AG09319 (cell line): ENCODE results near the gene LSAMP.

Source experiments
- DNase-seq: peaks from one replicate; pipeline ENCODE4 v3.0.0-alpha.2; 2010; ENCODE audit warnings: low read depth; ENCODE audit errors: extremely low read depth
- CTCF ChIP-seq: IDR thresholded peaks from 2 replicates; pipeline ENCODE4 v1.5.1; 2011; ENCODE audit warnings: low read depth, mild to moderate bottlenecking, inconsistent platforms, low read length, moderate library complexity

LSAMP gene

GRCh38 chr3:116048991-116049390 is 396.3 kb downstream of the LSAMP start:
- TF ChIP-seq CTCF: no peak
- no peak for DNase-seq

GRCh38 chr3:116046350-116046749 is 398.9 kb downstream of the LSAMP start:
- no peak for TF ChIP-seq CTCF
- DNase-seq: no peak

GRCh38 chr3:116045314-116045713 is 400.0 kb downstream of the LSAMP start:
- TF ChIP-seq CTCF: no peak
- DNase-seq: no peak

- no peak for DNase-seq
- no peak for TF ChIP-seq CTCF
Observed at GRCh38 chr3:116040152-116040551, 405.1 kb downstream of the LSAMP start.

- DNase-seq: no peak
- no peak for TF ChIP-seq CTCF
Observed at GRCh38 chr3:116039651-116039985, 405.7 kb downstream of the LSAMP start.

GRCh38 chr3:116038968-116039650 is 406.2 kb downstream of the LSAMP start:
- TF ChIP-seq CTCF: no peak
- no peak for DNase-seq

GRCh38 chr3:116037954-116038911 is 407.1 kb downstream of the LSAMP start:
- TF ChIP-seq CTCF: no peak
- DNase-seq: no peak
